A549 treated with dexamethasone at 1 μM for 4 hours (cell line): ENCODE results near the gene JAG1. TPM values are rescaled to one million over a fixed set of nuclear protein-coding genes. Genes with fewer than 3 reads are reported as not detected.

Source experiments
- total RNA-seq: library from RNA; stranded (reverse); fragments of 200-300 nt; extraction: Qiagen RNA extraction; gene quantifications from 5 replicates; pipeline ENCODE4 v1.2.3, GENCODE V29; 2022

The JAG1 gene
- 36.8 to 49.0 TPM (median 46.7 TPM) in 5 replicates for total RNA-seq

GRCh38 chr20:10673842-10674683 is at the start of gene JAG1:
TSS of gene JAG1 (minus strand) at chr20:10673999. CDS start at chr20:10673530, 469 bp downstream.

Other genes starting within 250 kb of the JAG1 start
- gene MKKS, start 239.8 kb downstream of the JAG1 start, total RNA-seq: 15.1 to 18.7 TPM (median 17.7 TPM) in 5 replicates
- gene SLX4IP, start 238.7 kb downstream of the JAG1 start, total RNA-seq: 2.1 to 3.8 TPM (median 3.1 TPM) in 5 replicates